Effector memory CD8-positive, alpha-beta T cell (primary cell): ENCODE data around the gene VTI1A.

Experiments
- ATAC-seq: fragments of 150-1000 bp; cut with Tn5 transposase; replicated peaks from 2 replicates; pipeline ENCODE4 v1.10.0; 2021; ENCODE audit warnings: mild to moderate bottlenecking, moderate library complexity
- DNase-seq, 3 experiments: peaks; one replicate each; pipeline ENCODE4 v3.0.0; 2021
- H3K27ac Mint-ChIP-seq, 2 donors: one replicate each; pipeline ENCODE4 v1.8.0; 2022; ENCODE audit warnings: mild to moderate bottlenecking in 2 of 2, mixed read lengths in 2 of 2, moderate library complexity in 2 of 2
- H3K27me3 Mint-ChIP-seq, 2 donors: one replicate each; pipeline ENCODE4 v1.8.0; 2022; ENCODE audit warnings: mixed read lengths in 2 of 2
- H3K36me3 Mint-ChIP-seq: one replicate; pipeline ENCODE4 v1.8.0; 2022; ENCODE audit warnings: mild to moderate bottlenecking, moderate library complexity, mixed read lengths; ENCODE audit not compliant: insufficient read depth
- H3K4me1 Mint-ChIP-seq, 2 donors: one replicate each; pipeline ENCODE4 v1.8.0; 2022; ENCODE audit warnings: low read depth in 2 of 2, mixed read lengths in 2 of 2
- H3K4me3 Mint-ChIP-seq, 2 donors: one replicate each; pipeline ENCODE4 v1.8.0; 2022; ENCODE audit warnings: mild to moderate bottlenecking in 2 of 2, mixed read lengths in 2 of 2, moderate library complexity in 2 of 2
- H3K9me3 Mint-ChIP-seq, 2 donors: one replicate each; pipeline ENCODE4 v1.8.0; 2022; ENCODE audit warnings: mixed read lengths in 2 of 2

Gene VTI1A

GRCh38 chr10:112605063-112605462 is 158.0 kb downstream of the VTI1A start:
- peaks cover 0 to 3% of the 10 kb centered on the region in 2 donors for H3K4me1 Mint-ChIP-seq
- H3K36me3 Mint-ChIP-seq = no peaks in the 10 kb centered on the region
- H3K27ac Mint-ChIP-seq = no peak overlapping the region
- ATAC-seq (no peak), DNase-seq (no peak)
- no peaks in the 10 kb centered on the region for H3K27me3 Mint-ChIP-seq
- H3K4me3 Mint-ChIP-seq = no peak overlapping the region
- H3K9me3 Mint-ChIP-seq = no peaks in the 10 kb centered on the region

- Mint-ChIP-seq H3K4me3 (no peak overlapping the region), H3K9me3 (no peaks in the 10 kb centered on the region), H3K4me1 (peaks cover 0 to 3% of the 10 kb centered on the region in 2 donors), H3K27me3 (no peaks in the 10 kb centered on the region), H3K27ac (no peak overlapping the region), H3K36me3 (no peaks in the 10 kb centered on the region)
- no peak for ATAC-seq
- DNase-seq = no peak
These were observed 160.5 kb downstream of the VTI1A start for GRCh38 chr10:112607506-112607905.

GRCh38 chr10:112613620-112614019 is 166.6 kb downstream of the VTI1A start:
- Mint-ChIP-seq H3K4me3 (no peak overlapping the region), H3K9me3 (no peaks in the 10 kb centered on the region), H3K4me1 (no peaks in the 10 kb centered on the region), H3K36me3 (no peaks in the 10 kb centered on the region), H3K27ac (no peak overlapping the region), H3K27me3 (no peaks in the 10 kb centered on the region)
- DNase-seq (no peak), ATAC-seq (no peak)

GRCh38 chr10:112614072-112614471 is 167.1 kb downstream of the VTI1A start:
- Mint-ChIP-seq H3K27ac (no peak overlapping the region), H3K4me3 (no peak overlapping the region), H3K36me3 (no peaks in the 10 kb centered on the region), H3K4me1 (no peaks in the 10 kb centered on the region), H3K27me3 (no peaks in the 10 kb centered on the region), H3K9me3 (no peaks in the 10 kb centered on the region)
- no peak for ATAC-seq
- no peak for DNase-seq

- no peaks in the 10 kb centered on the region for H3K9me3 Mint-ChIP-seq
- no peak for DNase-seq
- ATAC-seq = no peak
- no peaks in the 10 kb centered on the region for H3K27me3 Mint-ChIP-seq
- no peaks in the 10 kb centered on the region for H3K4me1 Mint-ChIP-seq
- no peak overlapping the region for H3K27ac Mint-ChIP-seq
- no peaks in the 10 kb centered on the region for H3K36me3 Mint-ChIP-seq
- no peak overlapping the region for H3K4me3 Mint-ChIP-seq
These were observed 167.6 kb downstream of the VTI1A start for GRCh38 chr10:112614586-112614985.

- no peak for DNase-seq
- H3K27me3 Mint-ChIP-seq = no peaks in the 10 kb centered on the region
- no peaks in the 10 kb centered on the region for H3K9me3 Mint-ChIP-seq
- no peak overlapping the region for H3K4me3 Mint-ChIP-seq
- no peaks in the 10 kb centered on the region for H3K36me3 Mint-ChIP-seq
- H3K4me1 Mint-ChIP-seq = no peaks in the 10 kb centered on the region
- H3K27ac Mint-ChIP-seq = no peak overlapping the region
- ATAC-seq = no peak
These were observed 168.3 kb downstream of the VTI1A start for GRCh38 chr10:112615269-112615668.

- DNase-seq = no peak
- Mint-ChIP-seq H3K36me3 (peaks cover 3% of the 10 kb centered on the region), H3K4me1 (no peaks in the 10 kb centered on the region), H3K27ac (no peak overlapping the region), H3K4me3 (no peak overlapping the region), H3K27me3 (no peaks in the 10 kb centered on the region), H3K9me3 (no peaks in the 10 kb centered on the region)
- no peak for ATAC-seq
These were observed 169.6 kb downstream of the VTI1A start for GRCh38 chr10:112616647-112617046.

GRCh38 chr10:112618814-112619213 is 171.8 kb downstream of the VTI1A start:
- Mint-ChIP-seq H3K9me3 (no peaks in the 10 kb centered on the region), H3K36me3 (peaks cover 3% of the 10 kb centered on the region), H3K27ac (no peak overlapping the region), H3K27me3 (no peaks in the 10 kb centered on the region), H3K4me3 (no peak overlapping the region), H3K4me1 (no peaks in the 10 kb centered on the region)
- DNase-seq (no peak), ATAC-seq (no peak)

- DNase-seq = no peak
- no peak for ATAC-seq
- Mint-ChIP-seq H3K9me3 (no peaks in the 10 kb centered on the region), H3K27me3 (no peaks in the 10 kb centered on the region), H3K4me1 (no peaks in the 10 kb centered on the region), H3K27ac (no peak overlapping the region), H3K4me3 (no peak overlapping the region), H3K36me3 (peaks cover 3% of the 10 kb centered on the region)
These were observed 172.5 kb downstream of the VTI1A start for GRCh38 chr10:112619556-112619955.

GRCh38 chr10:112622786-112623185 is 175.8 kb downstream of the VTI1A start:
- Mint-ChIP-seq H3K9me3 (no peaks in the 10 kb centered on the region), H3K4me3 (no peak overlapping the region), H3K27ac (no peak overlapping the region), H3K27me3 (no peaks in the 10 kb centered on the region), H3K4me1 (no peaks in the 10 kb centered on the region), H3K36me3 (peaks cover 7% of the 10 kb centered on the region)
- no peak for ATAC-seq
- DNase-seq = no peak

GRCh38 chr10:112624546-112625048 is 177.6 kb downstream of the VTI1A start:
- H3K27me3 Mint-ChIP-seq = no peaks in the 10 kb centered on the region
- no peak for DNase-seq
- H3K4me1 Mint-ChIP-seq = no peaks in the 10 kb centered on the region
- ATAC-seq = no peak
- no peak overlapping the region for H3K27ac Mint-ChIP-seq
- no peaks in the 10 kb centered on the region for H3K9me3 Mint-ChIP-seq
- no peak overlapping the region for H3K4me3 Mint-ChIP-seq
- peaks cover 7% of the 10 kb centered on the region for H3K36me3 Mint-ChIP-seq

- Mint-ChIP-seq H3K27me3 (no peaks in the 10 kb centered on the region), H3K9me3 (no peaks in the 10 kb centered on the region), H3K4me1 (peaks cover 0 to 3% of the 10 kb centered on the region in 2 donors), H3K27ac (no peak overlapping the region), H3K4me3 (no peak overlapping the region), H3K36me3 (peaks cover 4% of the 10 kb centered on the region)
- ATAC-seq (no peak), DNase-seq (no peak)
These were observed 182.1 kb downstream of the VTI1A start for GRCh38 chr10:112628951-112629609.

GRCh38 chr10:112631501-112632400 is 184.7 kb downstream of the VTI1A start:
- Mint-ChIP-seq H3K27me3 (no peaks in the 10 kb centered on the region), H3K4me3 (no peak overlapping the region), H3K36me3 (no peaks in the 10 kb centered on the region), H3K4me1 (peaks cover 0 to 3% of the 10 kb centered on the region in 2 donors), H3K27ac (no peak overlapping the region), H3K9me3 (no peaks in the 10 kb centered on the region)
- no peak for ATAC-seq
- no peak for DNase-seq
